Measurements from ENCODE around the gene ARPC5L.
"Not testable (repeated sequence)": the region's sequence is repeated elsewhere in the genome, so short reads cannot be mapped to it uniquely, and the experiment has no call there.

The ARPC5L gene

GRCh38 chr9:124894035-124894740 is 32.3 kb downstream of the ARPC5L start:
- DNase-seq (ENCODE audit: low read depth): no peak

DNA sequence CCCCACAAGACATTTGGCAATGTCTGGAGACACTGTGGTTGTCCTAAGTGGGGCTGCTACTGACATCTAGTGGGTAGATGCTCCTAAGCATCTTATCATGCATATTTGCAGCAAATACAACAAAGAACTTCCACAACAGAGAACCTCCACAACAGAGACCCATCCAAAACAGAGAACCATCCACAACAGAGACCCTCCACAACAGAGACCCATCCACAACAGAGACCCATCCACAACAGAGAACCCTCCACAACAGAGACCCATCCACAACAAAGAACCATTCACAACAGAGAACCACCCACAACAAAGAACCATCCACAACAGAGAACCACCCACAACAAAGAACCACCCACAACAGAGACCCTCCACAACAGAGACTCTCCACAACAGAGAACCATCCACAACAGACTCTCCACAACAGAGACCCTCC is 32.8 kb downstream of the ARPC5L start:
- DNase-seq (ENCODE audit: low read depth): peak; percentile 59

DNA sequence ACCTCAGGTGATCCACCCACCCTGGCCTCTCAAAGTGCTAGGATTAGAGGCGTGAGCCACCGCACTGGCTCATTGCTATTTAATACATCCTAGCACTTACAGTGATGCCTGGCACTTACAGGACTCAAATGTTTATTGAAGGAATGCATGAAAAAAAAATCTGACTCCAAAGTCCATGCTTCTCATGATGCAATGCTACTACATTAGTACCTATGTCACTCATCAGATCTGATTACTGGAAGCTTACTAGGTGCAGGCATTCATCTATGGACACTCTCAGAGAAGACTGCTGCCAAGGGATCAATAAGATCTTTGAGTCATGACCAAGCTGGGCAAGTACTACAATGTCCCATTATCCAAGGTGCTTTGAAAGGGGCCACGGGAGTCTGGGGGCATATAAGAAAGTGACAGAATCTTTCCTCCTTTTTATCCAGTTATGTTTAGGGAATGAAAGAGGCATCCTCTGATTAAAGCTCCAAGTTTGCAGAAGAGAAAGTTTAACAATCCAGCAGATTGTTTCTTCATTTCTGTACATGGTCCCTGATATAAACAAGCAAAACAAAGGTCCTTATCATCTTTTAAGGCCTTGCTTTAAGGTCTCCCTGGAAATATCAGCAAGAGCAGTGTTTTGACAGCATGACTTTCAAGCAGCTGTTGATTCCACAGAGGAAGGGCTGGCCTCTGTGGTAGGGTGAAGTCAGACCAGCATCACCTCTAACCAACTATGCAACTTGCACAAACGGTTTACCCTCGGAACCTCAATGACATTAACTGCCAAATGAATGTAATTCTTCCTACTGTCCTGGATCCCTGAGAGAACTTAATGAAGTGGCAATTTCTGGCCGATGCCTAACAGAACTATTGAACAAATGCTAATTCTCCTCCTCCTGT is 35.9 kb downstream of the ARPC5L start:
- DNase-seq (ENCODE audit: low read depth): no peak

GRCh38 chr9:124899845-124900244 is 37.9 kb downstream of the ARPC5L start:
- DNase-seq (ENCODE audit: low read depth): no peak

DNA sequence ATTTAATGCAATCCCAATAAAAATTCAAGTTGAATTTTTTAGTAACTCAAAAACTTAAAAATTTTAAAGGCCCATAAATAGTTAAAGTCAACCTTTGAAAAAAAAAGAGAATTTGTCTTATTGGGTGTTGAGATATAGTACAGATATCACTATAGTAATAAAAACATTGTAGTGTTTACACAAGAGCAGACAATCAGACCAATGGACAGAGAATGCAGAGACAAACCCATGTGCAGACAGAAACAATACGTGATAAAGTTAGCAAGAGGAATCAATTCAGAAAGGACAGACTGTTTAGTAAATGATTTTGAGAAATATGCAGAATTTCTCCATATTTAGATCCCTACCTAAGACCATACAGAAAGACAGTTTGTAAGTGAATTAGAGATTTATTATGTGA is 45.0 kb downstream of the ARPC5L start:
- DNase-seq (ENCODE audit: low read depth): no peak

- no peak for DNase-seq (ENCODE audit: low read depth)
Observed at GRCh38 chr9:124908098-124908497, 46.2 kb downstream of the ARPC5L start.

DNA sequence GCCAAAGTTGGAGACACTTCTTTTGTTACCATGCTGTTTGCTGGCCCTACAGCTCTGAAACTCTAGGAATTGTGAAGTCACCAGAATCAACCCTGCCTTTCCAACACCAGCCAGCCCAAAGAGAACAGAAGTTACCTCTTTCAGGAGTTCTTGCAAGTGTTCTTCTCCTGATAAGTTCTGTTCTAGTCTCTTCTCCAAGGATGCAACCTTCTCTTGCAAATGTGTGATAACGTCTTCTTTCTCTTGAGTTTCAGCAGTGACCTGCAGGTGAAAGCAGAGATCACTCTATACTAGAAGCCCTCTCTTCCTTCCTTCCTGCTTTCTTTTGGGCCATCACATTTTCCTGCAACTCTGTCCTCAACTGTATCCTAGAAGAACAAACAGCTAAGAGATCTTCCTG is 49.8 kb downstream of the ARPC5L start:
- no peak for DNase-seq (ENCODE audit: low read depth)

- DNase-seq (ENCODE audit: low read depth): no peak
Observed at GRCh38 chr9:124913378-124913777, 51.4 kb downstream of the ARPC5L start.

DNA sequence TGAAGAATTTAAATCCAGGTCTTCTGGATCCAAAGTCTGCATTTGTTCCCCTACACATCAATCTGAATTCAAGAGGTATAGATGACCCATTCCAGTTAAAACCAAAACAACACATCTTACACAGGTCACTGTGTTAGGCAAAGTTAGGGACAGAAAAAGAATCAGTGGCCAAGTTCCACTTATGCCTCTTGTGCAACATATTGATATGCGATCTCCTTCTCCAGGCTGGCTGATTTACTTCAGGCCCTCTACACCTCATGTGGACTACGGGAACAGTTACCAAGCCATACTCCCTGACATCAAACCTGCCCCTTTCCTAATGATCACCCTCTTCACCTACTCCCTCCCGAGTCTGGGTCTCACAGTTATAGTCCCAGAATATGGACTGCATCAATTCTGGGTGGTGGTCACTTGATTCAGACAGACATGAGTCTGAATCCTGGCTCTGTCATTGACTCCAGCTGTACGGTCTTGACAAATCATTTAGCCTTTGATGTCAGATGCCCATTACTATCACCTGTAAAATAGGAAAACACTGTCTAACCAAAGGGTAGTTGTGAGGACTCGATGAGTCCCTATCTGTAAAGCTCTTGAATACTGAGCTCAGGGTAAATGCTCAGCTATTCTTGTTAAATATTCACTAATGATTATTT is 52.9 kb downstream of the ARPC5L start:
- no peak for DNase-seq (ENCODE audit: low read depth)

GRCh38 chr9:124920394-124920793 is 58.5 kb downstream of the ARPC5L start:
- not testable (repeated sequence) for DNase-seq (ENCODE audit: low read depth)

All from amniotic epithelial cell (primary cell).